H54 (cell line): ENCODE results near the gene SOX12.

Source experiments
- DNase-seq: peaks from one replicate; pipeline ENCODE4 v3.0.0; 2011; ENCODE audit warnings: low spot score, mixed read lengths; ENCODE audit not compliant: insufficient read length
- FAIRE-seq: peaks from 3 replicates; lab custom pipeline; 2011; peaks lifted over from hg19 to GRCh38; lab: Jason Lieb, UNC
- POLR2A ChIP-seq: IDR thresholded peaks from 2 replicates; pipeline ENCODE4 v1.6.1; 2011; ENCODE audit warnings: low read depth, mild to moderate bottlenecking, low read length

The SOX12 gene

GRCh38 chr20:356745-357144 lies 31.4 kb downstream of the SOX12 start:
- no peak for TF ChIP-seq POLR2A
- DNase-seq (no peak), FAIRE-seq (no peak)

GRCh38 chr20:358891-359555 lies 33.7 kb downstream of the SOX12 start:
- DNase-seq = no peak
- no peak for FAIRE-seq
- no peak for TF ChIP-seq POLR2A

- no peak for TF ChIP-seq POLR2A
- DNase-seq (no peak), FAIRE-seq (no peak)
Observed at GRCh38 chr20:361561-361960, 36.2 kb downstream of the SOX12 start.

GRCh38 chr20:362271-363254 lies 37.2 kb downstream of the SOX12 start:
- FAIRE-seq (no peak), DNase-seq (no peak)
- no peak for TF ChIP-seq POLR2A

GRCh38 chr20:363319-364078 lies 38.1 kb downstream of the SOX12 start:
- DNase-seq = no peak
- no peak for TF ChIP-seq POLR2A
- no peak for FAIRE-seq

- no peak for TF ChIP-seq POLR2A
- peak; percentile 50 for DNase-seq
- no peak for FAIRE-seq
Observed at GRCh38 chr20:364905-365794, 39.8 kb downstream of the SOX12 start.

GRCh38 chr20:366041-366718 lies 40.8 kb downstream of the SOX12 start:
- no peak for DNase-seq
- TF ChIP-seq POLR2A = no peak

GRCh38 chr20:366719-367485 lies 41.5 kb downstream of the SOX12 start:
- no peak for TF ChIP-seq POLR2A
- DNase-seq = no peak
- no peak for FAIRE-seq

More at GRCh38 chr20:366041-366718, 40.8 kb downstream of the SOX12 start:
- FAIRE-seq = no peak

GRCh38 chr20:367486-367887 lies 42.1 kb downstream of the SOX12 start:
- DNase-seq (no peak), FAIRE-seq (no peak)
- TF ChIP-seq POLR2A = no peak

GRCh38 chr20:368915-369314 lies 43.6 kb downstream of the SOX12 start:
- no peak for TF ChIP-seq POLR2A
- FAIRE-seq (no peak), DNase-seq (no peak)

GRCh38 chr20:370151-370600 lies 44.8 kb downstream of the SOX12 start:
- TF ChIP-seq POLR2A = no peak
- DNase-seq = no peak
- no peak for FAIRE-seq
